ENCODE results near the gene KRTAP20-4.

Gene KRTAP20-4

DNA sequence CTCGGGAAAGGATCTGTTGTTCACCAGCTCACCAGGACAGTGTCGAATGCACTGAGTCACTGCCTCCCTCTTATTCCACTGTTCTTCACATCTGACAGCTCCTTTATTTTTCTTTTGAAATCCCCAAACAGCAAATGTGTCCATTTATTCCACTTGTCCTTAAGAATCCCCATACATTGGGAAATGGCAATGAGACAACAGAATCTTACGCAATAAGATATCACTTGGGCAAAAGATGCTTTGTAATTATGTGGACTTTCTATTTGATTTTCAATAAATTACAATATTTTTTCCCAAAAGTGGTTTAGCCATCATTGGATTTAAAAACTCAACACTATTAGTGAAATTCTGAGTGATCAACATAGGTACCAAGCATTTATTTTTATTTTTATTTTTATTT lies 18.3 kb downstream of the KRTAP20-4 start:
- no peak for DNase-seq (ENCODE audit: extremely low spot score)
- TF ChIP-seq, protein P1, sequence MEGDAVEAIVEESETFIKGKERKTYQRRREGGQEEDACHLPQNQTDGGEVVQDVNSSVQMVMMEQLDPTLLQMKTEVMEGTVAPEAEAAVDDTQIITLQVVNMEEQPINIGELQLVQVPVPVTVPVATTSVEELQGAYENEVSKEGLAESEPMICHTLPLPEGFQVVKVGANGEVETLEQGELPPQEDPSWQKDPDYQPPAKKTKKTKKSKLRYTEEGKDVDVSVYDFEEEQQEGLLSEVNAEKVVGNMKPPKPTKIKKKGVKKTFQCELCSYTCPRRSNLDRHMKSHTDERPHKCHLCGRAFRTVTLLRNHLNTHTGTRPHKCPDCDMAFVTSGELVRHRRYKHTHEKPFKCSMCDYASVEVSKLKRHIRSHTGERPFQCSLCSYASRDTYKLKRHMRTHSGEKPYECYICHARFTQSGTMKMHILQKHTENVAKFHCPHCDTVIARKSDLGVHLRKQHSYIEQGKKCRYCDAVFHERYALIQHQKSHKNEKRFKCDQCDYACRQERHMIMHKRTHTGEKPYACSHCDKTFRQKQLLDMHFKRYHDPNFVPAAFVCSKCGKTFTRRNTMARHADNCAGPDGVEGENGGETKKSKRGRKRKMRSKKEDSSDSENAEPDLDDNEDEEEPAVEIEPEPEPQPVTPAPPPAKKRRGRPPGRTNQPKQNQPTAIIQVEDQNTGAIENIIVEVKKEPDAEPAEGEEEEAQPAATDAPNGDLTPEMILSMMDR (IDR thresholded peaks at IDR 0.05; ENCODE audit: control extremely low read depth, extremely low read depth, low read depth, missing control alignments): no peak
- ChIA-PET POLR2A (no interaction called here), CTCF (no interaction called here)

DNA sequence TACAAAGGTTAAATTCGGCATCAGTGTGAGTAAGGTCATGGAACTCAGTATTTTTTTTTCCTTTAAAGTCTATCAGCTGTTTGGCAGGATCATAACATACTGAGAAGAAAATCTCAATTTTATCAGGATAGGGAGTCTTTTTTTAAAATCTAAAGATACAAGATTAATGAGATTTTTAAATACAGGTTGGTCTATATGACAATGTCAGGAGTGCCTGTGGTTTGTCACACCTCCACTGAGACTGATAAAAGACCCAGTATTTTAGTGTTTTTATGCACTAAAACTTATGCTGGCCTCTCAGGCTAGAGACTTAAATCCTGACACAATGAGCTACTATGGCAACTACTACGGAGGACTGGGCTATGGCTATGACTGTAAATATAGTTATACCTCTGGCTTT lies 22.1 kb downstream of the KRTAP20-4 start, which contains the start of gene KRTAP20-3:
Gene KRTAP20-3 (plus strand): TSS at position 301 of the 400 bp plus-strand sequence.
- no peak for DNase-seq (ENCODE audit: extremely low spot score)
- TF ChIP-seq, protein P1 (IDR thresholded peaks at IDR 0.05; ENCODE audit: control extremely low read depth, extremely low read depth, low read depth, missing control alignments): no peak

DNA sequence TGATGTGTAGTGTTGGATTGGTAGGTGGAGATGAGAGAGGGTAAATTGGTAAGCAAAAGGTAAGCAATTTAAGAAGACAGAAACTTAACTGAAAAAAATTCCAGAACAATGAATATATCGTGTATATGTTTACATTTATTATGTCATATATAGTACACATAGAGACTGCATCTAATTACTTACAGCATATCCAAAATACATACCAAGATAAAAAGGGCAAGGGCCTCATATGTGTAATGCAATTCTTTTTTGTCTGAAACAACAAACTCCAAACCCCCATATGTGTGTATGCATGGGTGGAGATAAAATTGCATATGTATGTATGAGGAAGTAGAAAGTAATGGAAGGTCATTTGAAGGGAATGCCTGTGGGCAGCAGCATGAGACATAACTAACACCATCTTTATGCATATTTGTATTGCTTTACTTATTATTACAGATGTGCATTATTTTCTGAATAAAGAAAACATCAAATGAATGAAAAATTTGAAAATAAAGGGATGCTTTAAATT lies 26.5 kb downstream of the KRTAP20-4 start:
- POLR2A ChIA-PET: no interaction called here
- TF ChIP-seq, protein P1 (IDR thresholded peaks at IDR 0.05; ENCODE audit: control extremely low read depth, extremely low read depth, low read depth, missing control alignments): no peak
- CTCF ChIA-PET: no interaction called here
- no peak for DNase-seq (ENCODE audit: extremely low spot score)

More for the DNA sequence above, 22.1 kb downstream of the KRTAP20-4 start, which contains the start of gene KRTAP20-3:
- ChIA-PET CTCF (no interaction called here), POLR2A (no interaction called here)

DNA sequence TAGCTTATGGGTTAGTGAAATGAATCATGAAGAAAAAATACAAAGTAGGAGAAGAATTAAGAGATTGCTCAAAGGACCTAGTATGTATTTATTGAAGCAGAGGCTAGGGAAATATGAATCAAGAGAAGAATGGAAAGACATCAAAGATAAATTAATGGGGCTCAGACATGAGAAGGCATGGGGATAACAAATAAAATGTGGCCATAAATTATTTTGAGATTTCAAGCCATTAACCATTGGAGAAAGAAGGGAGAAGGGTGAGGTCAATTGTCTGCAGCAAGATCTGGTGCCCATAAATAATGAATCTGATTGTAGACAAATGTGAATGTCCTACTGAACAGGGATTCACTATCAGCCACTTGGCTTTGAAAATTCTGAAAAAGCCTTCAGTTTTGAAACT lies 32.5 kb downstream of the KRTAP20-4 start:
- TF ChIP-seq, protein P1 (IDR thresholded peaks at IDR 0.05; ENCODE audit: control extremely low read depth, extremely low read depth, low read depth, missing control alignments): no peak
- POLR2A ChIA-PET: no interaction called here
- CTCF ChIA-PET: no interaction called here
- no peak for DNase-seq (ENCODE audit: extremely low spot score)

DNA sequence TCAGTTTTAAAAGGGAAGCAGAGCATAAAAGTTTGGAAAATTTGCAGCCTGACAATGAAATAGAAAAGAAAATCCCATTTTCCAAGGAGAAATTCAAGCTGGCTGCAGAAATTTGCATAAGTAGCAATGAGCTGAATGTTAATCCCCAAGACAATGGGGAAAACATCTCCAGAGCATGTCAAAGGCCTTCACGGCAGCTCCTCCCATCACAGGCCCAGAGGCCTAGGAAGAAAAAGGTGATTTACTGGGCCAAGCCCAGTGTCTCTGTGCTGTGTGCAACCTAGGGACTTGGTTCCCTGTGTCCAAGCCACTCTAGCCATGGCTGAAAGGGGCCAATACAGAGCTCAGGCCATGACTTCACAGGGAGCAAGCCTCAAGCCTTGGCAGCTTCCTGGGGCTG lies 48.3 kb downstream of the KRTAP20-4 start:
- DNase-seq (ENCODE audit: extremely low spot score): no peak
- TF ChIP-seq, protein P1 (IDR thresholded peaks at IDR 0.05; ENCODE audit: control extremely low read depth, extremely low read depth, low read depth, missing control alignments): no peak
- POLR2A ChIA-PET: no interaction called here
- CTCF ChIA-PET: no interaction called here
